HG03558 (cell line): ENCODE results near the gene SPEM1.

Experiments
- ATAC-seq: cut with Tn5 transposase; IDR thresholded peaks from one replicate; pipeline ENCODE4 v1.9.1; 2021; ENCODE audit warnings: moderate number of reproducible peaks; ENCODE audit not compliant: unreplicated experiment; ENCODE audit errors: extremely low read depth

The SPEM1 gene

GRCh38 chr17:7438656-7439460 is 18.7 kb downstream of the SPEM1 start:
- ATAC-seq, result no peak

GRCh38 chr17:7439462-7440112 is 19.5 kb downstream of the SPEM1 start, which contains the start of gene FGF11:
Gene FGF11 (plus strand): TSS chr17:7439512. CDS start chr17:7439621, 109 bp downstream.
- ATAC-seq, result no peak

GRCh38 chr17:7440113-7440833 is 20.1 kb downstream of the SPEM1 start:
- no peak for ATAC-seq

GRCh38 chr17:7440834-7441195 is 20.7 kb downstream of the SPEM1 start:
- no peak for ATAC-seq

GRCh38 chr17:7441266-7441665 is 21.1 kb downstream of the SPEM1 start:
- ATAC-seq, result no peak

- ATAC-seq, result no peak
These were observed 22.0 kb downstream of the SPEM1 start for GRCh38 chr17:7442142-7442541.

- ATAC-seq, result no peak
These were observed 23.7 kb downstream of the SPEM1 start for GRCh38 chr17:7443499-7444485.

GRCh38 chr17:7444682-7445618 is 24.8 kb downstream of the SPEM1 start, which contains the start of gene CHRNB1:
Gene CHRNB1 (plus strand): TSS chr17:7445061. CDS start chr17:7445128, 67 bp downstream.
- no peak for ATAC-seq

GRCh38 chr17:7445619-7445968 is 25.5 kb downstream of the SPEM1 start:
- ATAC-seq, result no peak

GRCh38 chr17:7448461-7448860 is 28.3 kb downstream of the SPEM1 start:
- ATAC-seq, result no peak

- ATAC-seq, result no peak
These were observed 39.9 kb downstream of the SPEM1 start for GRCh38 chr17:7459961-7460545.

GRCh38 chr17:7460850-7461660 is 40.9 kb downstream of the SPEM1 start:
- no peak for ATAC-seq

- no peak for ATAC-seq
These were observed 42.6 kb downstream of the SPEM1 start for GRCh38 chr17:7462474-7463371.

GRCh38 chr17:7463372-7463846 is 43.3 kb downstream of the SPEM1 start:
- no peak for ATAC-seq

GRCh38 chr17:7464081-7464480 is 44.0 kb downstream of the SPEM1 start:
- ATAC-seq, result no peak

GRCh38 chr17:7465597-7466275 is 45.6 kb downstream of the SPEM1 start:
- ATAC-seq, result no peak
